Adrenal gland (tissue), 12 donors: ENCODE results near the gene NDUFS6. TPM values are rescaled to one million over a fixed set of nuclear protein-coding genes. Genes with fewer than 3 reads are reported as not detected.

Experiments
- DNase-seq, 7 donors: peaks; one replicate each; pipeline ENCODE4 v3.0.0-alpha.2; 2019 to 2020
- H3K27ac ChIP-seq, 5 donors: fragments of 200-600 bp; sonication (generic) in 4 of 5; 1 replicate in 3 of 5; 2 replicates in 2 of 5; pipeline versions ENCODE4 v1.5.1 to v1.8.0; 2016 to 2020; ENCODE audit warnings: mild to moderate bottlenecking in 1 of 5
- H3K27me3 ChIP-seq: fragments of 200-600 bp; 2 replicates; pipeline ENCODE4 v1.8.0; 2021
- H3K36me3 ChIP-seq, 2 donors: fragments of 200-600 bp; replicated peaks in 1 of 2; 1 replicate in 1 of 2; 2 replicates in 1 of 2; pipeline versions ENCODE4 v1.5.1 to v1.8.0; 2018 to 2022
- H3K4me1 ChIP-seq, 2 donors: fragments of 200-600 bp; replicated peaks in 1 of 2; 1 replicate in 1 of 2; 2 replicates in 1 of 2; pipeline versions ENCODE4 v1.5.1 to v1.8.0; 2018 to 2021
- H3K4me3 ChIP-seq, 4 donors: fragments of 200-600 bp; sonication (generic) in 3 of 4; one replicate each; pipeline ENCODE4 v1.5.1; 2016 to 2018
- H3K9me3 ChIP-seq, 3 donors: fragments of 200-600 bp; sonication (generic) in 1 of 3; replicated peaks in 1 of 3; 1 replicate in 2 of 3; 2 replicates in 1 of 3; pipeline versions ENCODE4 v1.5.1 to v1.8.0; 2016 to 2021
- CTCF ChIP-seq, 6 experiments: fragments of 450-650 bp in 4 of 6; fragments of 200-600 bp in 2 of 6; sonication (generic) in 1 of 6; IDR thresholded peaks; 1 replicate in 5 of 6; 2 replicates in 1 of 6; pipeline versions ENCODE4 v1.5.1 to v1.8.0; 2016 to 2021; ENCODE audit warnings: antibody characterized with exemption in 6 of 6, mild to moderate bottlenecking in 2 of 6, moderate library complexity in 1 of 6
- POLR2A ChIP-seq, 2 donors: fragments of 450-650 bp; IDR thresholded peaks; one replicate each; pipeline ENCODE4 v1.6.1; 2017; ENCODE audit warnings: antibody characterized with exemption in 2 of 2, mild to moderate bottlenecking in 2 of 2, moderate library complexity in 1 of 2
- WGBS, 4 donors: extraction: QIAGEN DNeasy Blood & Tissue Kit in 2 of 4; methylation state at CpG; one replicate each; pipeline versions ENCODE4 v1.1.5 to v1.1.7; 2013 to 2017; 5-methylcytosine and 5-hydroxymethylcytosine counted together
- intact Hi-C, 2 donors: fragments of 100-400 bp; cut with DNase I; formaldehyde crosslinking; loops; one replicate each; pipeline versions ENCODE4 v1.14.1 to v1.15.0; 2022 to 2023
- polyA plus RNA-seq, 3 donors: library from polyadenylated mRNA; stranded (reverse); fragments of 200-250 nt in 2 of 3; fragments of 350-450 nt in 1 of 3; fragmentation: Illumina TruSeq in 1 of 3; extraction: RNeasy Lipid Tissue Mini Kit (QIAGEN cat#74804) in 1 of 3; gene quantifications; one replicate each; pipeline ENCODE4 v1.2.3, GENCODE V29; 2013 to 2014
- total RNA-seq, 9 donors: library from RNA; depleted of rRNA in 4 of 9; stranded (reverse); fragments of >200 nt in 4 of 9; fragments of 120-200 nt in 1 of 9; fragmentation: NEBNext Ultra II Directional in 1 of 9; extraction: Animal tissue kit (Norgen Biotek cat#: 25700) in 1 of 9; gene quantifications; one replicate each; pipeline versions ENCODE4 v1.1.0 to v1.2.4, GENCODE V29; 2013 to 2023
- donor health status: healthy with polysubstance abuse.
- donor health status: Bipolar disorder and iron deficiency.
- donor health status: DM: yes; HTN: yes; CAD: no.
- donor health status: DM: no; HTN: no; CAD: no.
- donor health status: DM: no; HTN: no; CAD: no.
- donor health status: DM: yes; HTN: yes; CAD: no.

Gene NDUFS6
- total and polyA plus RNA-seq, 12 donors: 23.3 to 75.8 (median 37.9) TPM

- 70 to 82% (median 78%) methylated on average over 8 of the region's 8 CpGs for WGBS, 4 donors
- peak in 1 of 7 donors; percentile 2 for DNase-seq
- intact Hi-C loops: no loop called here
- H3K9me3 ChIP-seq: no peaks in the 10 kb centered on the region
- TF ChIP-seq POLR2A (IDR thresholded peaks at IDR 0.05) (no peak), CTCF (IDR thresholded peaks at IDR 0.05) (no peak)
- no peaks in the 10 kb centered on the region for H3K4me1 ChIP-seq
- H3K4me3 ChIP-seq: no peak overlapping the region
- no peaks in the 10 kb centered on the region for H3K27me3 ChIP-seq
- H3K27ac ChIP-seq: no peak overlapping the region
- H3K36me3 ChIP-seq: no peaks in the 10 kb centered on the region
Observed at GRCh38 chr5:1753490-1753889, 47.7 kb upstream of the NDUFS6 start.

- Histone ChIP-seq H3K36me3 (no peaks in the 10 kb centered on the region), H3K4me3 (no peak overlapping the region), H3K27ac (no peak overlapping the region), H3K27me3 (no peaks in the 10 kb centered on the region), H3K9me3 (no peaks in the 10 kb centered on the region), H3K4me1 (no peaks in the 10 kb centered on the region)
- WGBS, 4 donors: 61 to 78% (median 75%) methylated on average over 8 to 14 of the region's 14 CpGs
- intact Hi-C loops: no loop called here
- peak in 4 of 7 donors; percentile 4 to 9 (median 6) for DNase-seq
- TF ChIP-seq POLR2A (IDR thresholded peaks at IDR 0.05): no peak
- no peak for TF ChIP-seq CTCF (IDR thresholded peaks at IDR 0.05)
Observed at GRCh38 chr5:1754531-1755220, 46.5 kb upstream of the NDUFS6 start.

- no peak for TF ChIP-seq CTCF (IDR thresholded peaks at IDR 0.05)
- TF ChIP-seq POLR2A (IDR thresholded peaks at IDR 0.05): no peak
- 60 to 66% (median 63%) methylated on average over 14 of the region's 14 CpGs for WGBS, 4 donors
Observed at GRCh38 chr5:1755321-1755949, 45.8 kb upstream of the NDUFS6 start.

GRCh38 chr5:1756481-1756880 lies 44.7 kb upstream of the NDUFS6 start:
- Histone ChIP-seq H3K4me3 (no peak overlapping the region), H3K36me3 (no peaks in the 10 kb centered on the region), H3K4me1 (no peaks in the 10 kb centered on the region), H3K27me3 (no peaks in the 10 kb centered on the region), H3K27ac (no peak overlapping the region), H3K9me3 (no peaks in the 10 kb centered on the region)
- DNase-seq: peak in 1 of 7 donors; percentile 11
- intact Hi-C loops: no loop called here
- TF ChIP-seq POLR2A (IDR thresholded peaks at IDR 0.05) (no peak), CTCF (IDR thresholded peaks at IDR 0.05) (no peak)
- WGBS, 4 donors: 74 to 81% (median 74%) methylated on average over 11 of the region's 11 CpGs

More at GRCh38 chr5:1755321-1755949, 45.8 kb upstream of the NDUFS6 start:
- Histone ChIP-seq H3K36me3 (no peaks in the 10 kb centered on the region), H3K27me3 (no peaks in the 10 kb centered on the region), H3K9me3 (no peaks in the 10 kb centered on the region), H3K4me1 (no peaks in the 10 kb centered on the region), H3K4me3 (no peak overlapping the region), H3K27ac (no peak overlapping the region)
- intact Hi-C loops: no loop called here
- peak in 4 of 7 donors; percentile 2 to 30 (median 4) for DNase-seq
